ENCODE data around the gene CD4. TPM values are rescaled to one million over a fixed set of nuclear protein-coding genes. Genes with fewer than 3 reads are reported as not detected.

Gene CD4
- total RNA-seq, result 100 to 1,000 TPM; 215 to 224 TPM

GRCh38 chr12:6788972-6789924 is at the start of gene CD4:
Gene CD4, plus strand, starts transcription at chr12:6789528. Its CDS starts 10,611 bp downstream, at chr12:6800139.

DNA sequence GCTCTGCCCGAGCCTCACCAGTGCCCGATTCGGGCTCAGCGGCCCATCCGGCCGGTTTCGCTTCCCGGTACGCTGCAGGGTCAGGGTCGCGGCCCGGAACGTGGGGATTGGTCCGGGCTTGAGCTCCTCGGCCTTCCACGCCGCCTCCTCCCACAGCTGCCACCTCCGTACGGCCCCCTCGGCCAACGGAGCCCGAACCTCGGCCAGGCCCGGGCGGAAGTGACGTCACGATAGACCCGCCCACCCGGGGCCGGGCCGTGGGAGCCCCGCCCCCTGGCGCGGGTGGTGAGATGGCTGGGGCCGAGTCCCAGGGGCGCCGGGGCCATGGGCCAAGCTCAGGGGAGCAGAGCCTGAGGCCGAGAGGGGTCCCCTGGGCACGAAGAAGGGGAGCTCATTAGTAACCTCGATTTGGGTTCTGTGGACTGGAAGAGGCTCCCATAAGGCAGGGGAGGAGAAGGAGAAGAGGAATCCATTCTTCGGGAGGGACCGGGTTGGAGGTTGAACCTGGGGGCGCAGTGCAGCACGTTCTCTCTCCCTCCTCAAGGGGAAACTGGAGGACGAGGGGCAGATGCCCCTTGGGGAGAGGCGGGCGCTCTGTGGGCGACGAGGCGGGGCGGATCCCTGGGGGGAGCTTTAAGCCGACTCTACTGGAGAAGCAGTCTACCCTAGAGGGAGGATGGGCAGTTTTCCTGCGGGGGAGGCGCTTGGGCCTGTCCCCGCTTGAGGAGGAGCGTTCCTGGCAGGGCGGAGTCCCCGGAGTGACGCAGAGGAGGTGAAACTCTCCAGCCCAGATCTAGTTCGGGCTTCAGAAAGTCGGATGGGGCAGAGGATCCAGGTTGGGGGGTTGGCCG is 36.2 kb upstream of the CD4 start, which contains the start of gene MLF2:
Gene MLF2 (minus strand): TSS at position 221 of the 851 bp plus-strand sequence. CDS start 807 bp downstream, outside the sequence.

GRCh38 chr12:6765634-6766581 is 23.4 kb upstream of the CD4 start, which contains the start of gene PTMS:
Gene PTMS, plus strand, starts transcription at chr12:6766363. Its CDS starts 343 bp downstream, at chr12:6766706.

DNA sequence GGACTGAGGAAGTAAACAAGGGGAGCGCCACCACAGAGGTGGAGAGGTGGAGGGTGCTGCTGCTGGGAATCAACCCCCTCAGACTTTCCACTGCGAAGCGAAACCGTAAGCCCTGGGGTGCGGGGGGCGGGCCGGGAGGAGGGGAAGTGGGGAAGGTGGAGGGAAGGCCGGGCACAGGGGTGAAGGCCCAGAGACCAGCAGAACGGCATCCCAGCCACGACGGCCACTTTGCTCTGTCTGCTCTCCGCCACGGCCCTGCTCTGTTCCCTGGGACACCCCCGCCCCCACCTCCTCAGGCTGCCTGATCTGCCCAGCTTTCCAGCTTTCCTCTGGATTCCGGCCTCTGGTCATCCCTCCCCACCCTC is 17.0 kb upstream of the CD4 start, which contains the start of gene LAG3:
Gene LAG3 (plus strand): TSS at position 190 of the 365 bp plus-strand sequence. CDS start 333 bp downstream, outside the sequence.

GRCh38 chr12:6821591-6822425 is 32.5 kb downstream of the CD4 start, which contains the start of gene GPR162:
Gene GPR162, plus strand, starts transcription at chr12:6821821. Its CDS starts 2,078 bp downstream, at chr12:6823899.

DNA sequence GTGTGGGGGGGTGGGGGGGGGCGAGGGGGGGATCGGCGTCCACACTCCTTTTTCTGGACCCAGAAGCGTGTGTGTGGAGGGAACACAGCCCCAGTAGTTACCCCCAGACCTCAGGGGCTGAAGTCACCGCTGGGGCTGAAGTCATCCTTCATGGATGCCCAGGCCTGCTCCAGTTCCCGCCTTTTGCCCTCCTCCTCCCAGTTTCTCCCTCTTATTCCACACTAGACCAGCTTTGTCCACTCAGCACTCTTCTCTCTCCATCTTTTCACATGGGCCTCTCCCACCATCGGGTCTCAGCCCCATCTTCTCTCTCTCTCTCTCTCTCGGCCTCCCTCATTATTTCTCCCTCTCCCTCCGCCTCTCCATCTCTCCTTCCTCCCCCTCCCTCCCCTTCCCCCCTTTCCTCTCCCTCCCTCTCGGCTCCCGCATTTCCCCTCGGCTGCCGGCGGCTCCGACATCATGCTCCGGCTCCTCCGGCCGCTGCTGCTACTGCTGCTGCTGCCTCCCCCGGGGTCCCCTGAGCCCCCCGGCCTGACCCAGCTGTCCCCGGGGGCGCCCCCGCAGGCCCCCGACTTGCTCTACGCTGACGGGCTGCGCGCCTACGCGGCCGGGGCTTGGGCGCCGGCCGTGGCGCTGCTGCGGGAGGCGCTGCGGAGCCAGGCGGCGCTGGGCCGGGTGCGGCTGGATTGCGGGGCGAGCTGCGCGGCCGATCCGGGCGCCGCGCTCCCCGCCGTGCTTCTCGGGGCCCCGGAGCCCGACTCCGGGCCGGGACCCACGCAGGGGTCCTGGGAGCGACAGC is 38.9 kb downstream of the CD4 start, which contains the start of gene P3H3:
Gene P3H3 (plus strand): TSS at position 426 of the 799 bp plus-strand sequence. CDS start 34 bp downstream, at position 460.

GRCh38 chr12:6840761-6841515 is 51.6 kb downstream of the CD4 start, which contains the start of gene GNB3:
Gene GNB3, plus strand, starts transcription at chr12:6840925. Its CDS starts 363 bp downstream, at chr12:6841288.

GRCh38 chr12:6851153-6851920 is 62.0 kb downstream of the CD4 start, which contains the start of gene CDCA3:
Gene CDCA3, minus strand, starts transcription at chr12:6851286. Its CDS starts 334 bp downstream, at chr12:6850952.

GRCh38 chr12:6851921-6852650 is 62.8 kb downstream of the CD4 start, which contains the start of gene USP5:
Gene USP5, plus strand, starts transcription at chr12:6852150. Its CDS starts 30 bp downstream, at chr12:6852180.

GRCh38 chr12:6867413-6868210 is 78.3 kb downstream of the CD4 start, which contains the start of gene TPI1:
Gene TPI1, plus strand, starts transcription at chr12:6867531. Its CDS starts 36 bp downstream, at chr12:6867567.

Other genes with a start within 250 kb of the CD4 start
- 10 to 100 TPM; 26.7 to 29.1 TPM for gene IFFO1, start 233.5 kb upstream of the CD4 start, total RNA-seq
- 10 to 100 TPM; 67.2 to 67.7 TPM for gene NOP2, start 221.2 kb upstream of the CD4 start, total RNA-seq
- gene CHD4, start 182.1 kb upstream of the CD4 start, total RNA-seq, result 100 to 1,000 TPM; 233 to 250 TPM
- 1 to 10 TPM; 7.5 to 8.2 TPM for gene LPAR5, start 153.6 kb upstream of the CD4 start, total RNA-seq
- gene ACRBP, start 142.1 kb upstream of the CD4 start, total RNA-seq, result 1 to 10 TPM; 1.6 to 2.4 TPM
- gene ING4, start 126.4 kb upstream of the CD4 start, total RNA-seq, result 10 to 100 TPM; 43.0 to 45.8 TPM
- gene ZNF384, start 100.2 kb upstream of the CD4 start, total RNA-seq, result 10 to 100 TPM; 81.6 to 84.8 TPM
- gene PIANP, start 88.7 kb upstream of the CD4 start, total RNA-seq, result not detected
- gene COPS7A, start 65.5 kb upstream of the CD4 start, total RNA-seq, result 10 to 100 TPM; 25.9 to 26.9 TPM
- 10 to 100 TPM; 85.0 to 89.9 TPM for gene MLF2, start 36.4 kb upstream of the CD4 start, total RNA-seq
- 10 to 100 TPM; 11.7 to 12.2 TPM for gene PTMS, start 23.2 kb upstream of the CD4 start, total RNA-seq
- gene LAG3, start 17.0 kb upstream of the CD4 start, total RNA-seq, result 1 to 10 TPM; 3.2 to 4.0 TPM
- gene GPR162, start 32.3 kb downstream of the CD4 start, total RNA-seq, result under 1 TPM; 0.17 to 0.23 TPM
- under 1 TPM; 0.46 to 0.96 TPM for gene P3H3, start 38.9 kb downstream of the CD4 start, total RNA-seq
- under 1 TPM; 0.10 to 0.45 TPM for gene GNB3, start 51.4 kb downstream of the CD4 start, total RNA-seq
- gene CDCA3, start 61.8 kb downstream of the CD4 start, total RNA-seq, result 10 to 100 TPM; 82.5 to 85.6 TPM
- gene USP5, start 62.6 kb downstream of the CD4 start, total RNA-seq, result 100 to 1,000 TPM; 112 to 115 TPM
- gene TPI1, start 78.0 kb downstream of the CD4 start, total RNA-seq, result 1,000 to 10,000 TPM; 1,127 to 1,161 TPM
- gene SPSB2, start 83.8 kb downstream of the CD4 start, total RNA-seq, result 1 to 10 TPM; 8.0 to 8.7 TPM
- gene LRRC23, start 115.3 kb downstream of the CD4 start, total RNA-seq, result 1 to 10 TPM; 3.0 to 3.8 TPM
- gene ENO2, start 125.1 kb downstream of the CD4 start, total RNA-seq, result 100 to 1,000 TPM; 146 to 157 TPM
- gene ATN1, start 138.4 kb downstream of the CD4 start, total RNA-seq, result 10 to 100 TPM; 26.4 to 29.4 TPM
- gene RNU7-1, start 154.3 kb downstream of the CD4 start, total RNA-seq, result not detected
- 100 to 1,000 TPM; 239 to 248 TPM for gene C12orf57, start 154.5 kb downstream of the CD4 start, total RNA-seq
- gene PTPN6, start 161.8 kb downstream of the CD4 start, total RNA-seq, result 100 to 1,000 TPM; 394 to 402 TPM
- gene PHB2, start 181.1 kb downstream of the CD4 start, total RNA-seq, result 100 to 1,000 TPM; 216 TPM
- 10 to 100 TPM; 46.4 to 51.7 TPM for gene EMG1, start 181.4 kb downstream of the CD4 start, total RNA-seq
- 10 to 100 TPM; 34.7 to 37.2 TPM for gene LPCAT3, start 228.9 kb downstream of the CD4 start, total RNA-seq